ENCODE data around the gene ZNF385C.

GRCh38 chr17:42042598-42043319 lies 55.5 kb downstream of the ZNF385C start:
- no peak for TF ChIP-seq CTCF (IDR thresholded peaks at IDR 0.05)
- TF ChIP-seq POLR2A (IDR thresholded peaks at IDR 0.05): no peak
- TF ChIP-seq POLR2AphosphoS5 (IDR thresholded peaks at IDR 0.05): no peak

Data from breast epithelium (tissue), 3 donors.